Retinal pigment epithelial cell (primary cell): ENCODE data around the gene PRKN.

ENCODE experiments used
- DNase-seq: peaks from one replicate; pipeline ENCODE4 v3.0.0-alpha.2; 2010; ENCODE audit warnings: low read depth
- H3K4me3 ChIP-seq: 2 replicates; pipeline ENCODE4 v1.5.1; 2011; ENCODE audit warnings: mild to moderate bottlenecking, low read length, control low read depth, moderate library complexity
- TF ChIP-seq, protein P1 (sequence below): conservative IDR thresholded peaks from 2 replicates; pipeline ENCODE4 v1.5.1; 2011; ENCODE audit warnings: low read depth, low read length, control low read depth, inconsistent platforms

PRKN gene

DNA sequence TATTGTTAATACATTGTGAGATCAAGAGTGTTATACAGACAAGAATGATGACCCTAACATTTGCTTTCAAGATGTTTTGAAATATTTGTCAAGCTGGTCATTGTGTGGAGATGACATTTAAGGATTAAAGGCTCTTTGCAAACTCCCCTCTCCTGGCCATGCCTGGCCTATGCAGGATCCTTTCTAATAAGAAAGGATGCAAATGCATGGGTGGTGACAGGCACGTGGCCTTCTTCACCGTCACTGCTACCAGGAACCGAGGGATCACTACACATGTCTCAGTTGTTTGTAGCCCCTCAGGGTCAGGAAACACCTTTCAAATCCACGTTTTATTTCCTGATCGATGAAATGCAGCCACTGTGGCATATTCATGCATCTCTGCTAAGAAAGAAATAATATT is 419.7 kb downstream of the PRKN start:
- H3K4me3 ChIP-seq, result no peak overlapping the region
- DNase-seq, result no peak
- TF ChIP-seq, protein P1, sequence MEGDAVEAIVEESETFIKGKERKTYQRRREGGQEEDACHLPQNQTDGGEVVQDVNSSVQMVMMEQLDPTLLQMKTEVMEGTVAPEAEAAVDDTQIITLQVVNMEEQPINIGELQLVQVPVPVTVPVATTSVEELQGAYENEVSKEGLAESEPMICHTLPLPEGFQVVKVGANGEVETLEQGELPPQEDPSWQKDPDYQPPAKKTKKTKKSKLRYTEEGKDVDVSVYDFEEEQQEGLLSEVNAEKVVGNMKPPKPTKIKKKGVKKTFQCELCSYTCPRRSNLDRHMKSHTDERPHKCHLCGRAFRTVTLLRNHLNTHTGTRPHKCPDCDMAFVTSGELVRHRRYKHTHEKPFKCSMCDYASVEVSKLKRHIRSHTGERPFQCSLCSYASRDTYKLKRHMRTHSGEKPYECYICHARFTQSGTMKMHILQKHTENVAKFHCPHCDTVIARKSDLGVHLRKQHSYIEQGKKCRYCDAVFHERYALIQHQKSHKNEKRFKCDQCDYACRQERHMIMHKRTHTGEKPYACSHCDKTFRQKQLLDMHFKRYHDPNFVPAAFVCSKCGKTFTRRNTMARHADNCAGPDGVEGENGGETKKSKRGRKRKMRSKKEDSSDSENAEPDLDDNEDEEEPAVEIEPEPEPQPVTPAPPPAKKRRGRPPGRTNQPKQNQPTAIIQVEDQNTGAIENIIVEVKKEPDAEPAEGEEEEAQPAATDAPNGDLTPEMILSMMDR, result no peak

DNA sequence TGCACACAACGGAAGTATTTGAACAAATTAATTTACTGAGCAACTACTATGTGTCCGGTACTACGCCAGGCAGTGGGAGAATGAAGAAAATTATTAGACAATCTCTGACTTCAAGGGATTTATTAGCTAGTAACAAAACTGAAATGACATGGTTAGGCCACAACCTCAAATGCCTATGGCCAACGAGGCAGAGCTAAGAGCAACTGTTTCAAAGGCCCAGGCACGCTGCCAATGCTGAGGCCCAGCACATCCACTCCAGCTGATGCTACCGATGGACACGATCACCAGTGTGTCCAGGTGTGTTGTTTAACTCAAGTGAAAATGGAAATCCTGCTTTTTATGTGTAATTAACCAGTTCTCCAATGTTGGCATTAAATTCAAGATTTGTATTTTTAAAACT is 420.9 kb downstream of the PRKN start:
- no peak overlapping the region for H3K4me3 ChIP-seq
- TF ChIP-seq, protein P1, result no peak
- no peak for DNase-seq

DNA sequence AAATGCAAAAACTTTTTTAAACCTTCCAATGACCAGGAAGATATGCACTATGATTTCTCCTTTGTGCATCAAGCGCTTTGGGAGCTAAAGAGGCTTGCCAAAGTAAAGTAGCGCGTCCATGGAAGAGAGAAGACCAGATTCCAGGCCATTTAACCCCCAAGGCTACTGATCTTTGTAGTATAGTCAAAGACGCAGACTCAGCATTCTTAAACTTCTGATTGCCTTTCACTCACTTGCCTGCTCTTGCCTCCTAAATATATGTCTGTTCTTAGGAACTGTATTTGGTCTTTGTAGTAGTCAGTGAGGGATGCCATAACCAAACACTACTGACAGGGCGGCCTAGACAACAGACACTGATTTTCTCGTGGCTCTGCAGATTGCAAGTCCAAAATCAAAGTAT is 426.4 kb downstream of the PRKN start:
- no peak for DNase-seq
- no peak overlapping the region for H3K4me3 ChIP-seq
- TF ChIP-seq, protein P1, result no peak

DNA sequence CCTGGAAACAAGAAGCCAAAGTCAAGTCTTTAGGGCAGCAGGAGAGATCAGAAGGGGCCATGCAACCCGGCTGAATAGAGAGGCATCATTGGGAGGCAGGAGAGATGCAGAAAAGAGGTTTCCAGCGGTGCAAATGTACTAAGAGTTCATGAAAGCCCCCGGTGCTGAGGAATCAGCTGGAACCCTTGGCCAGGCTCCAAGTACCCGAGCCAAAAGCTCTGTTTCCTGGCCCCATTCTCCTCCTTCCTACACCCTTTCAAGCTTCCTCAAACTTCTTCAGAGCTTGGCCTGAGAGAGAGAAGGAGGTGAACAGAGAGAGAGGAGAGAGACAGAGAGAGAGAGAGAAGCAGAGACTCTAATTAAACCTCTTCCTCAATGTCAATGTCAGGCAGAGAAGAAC is 433.5 kb downstream of the PRKN start:
- TF ChIP-seq, protein P1, result no peak
- H3K4me3 ChIP-seq, result no peak overlapping the region
- no peak for DNase-seq

DNA sequence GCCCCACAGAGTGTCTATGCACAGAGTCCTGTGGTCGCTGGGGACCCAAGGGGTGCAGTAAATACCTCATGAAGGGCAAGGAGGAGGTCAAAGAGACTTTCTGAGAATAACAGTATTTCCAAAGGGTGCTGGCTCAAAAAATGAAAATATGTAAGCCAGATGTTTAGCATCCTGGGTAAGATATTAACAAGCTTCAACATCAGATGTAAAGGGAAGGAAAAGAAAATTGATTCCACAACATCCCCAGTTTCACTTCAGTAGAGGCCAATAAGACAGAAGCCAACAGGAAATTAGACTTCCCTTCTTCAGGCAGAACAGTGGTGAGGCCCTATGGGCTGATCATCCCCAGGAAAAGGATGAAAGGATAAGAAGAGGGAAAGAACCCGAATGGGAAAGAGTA is 434.7 kb downstream of the PRKN start:
- DNase-seq, result no peak
- TF ChIP-seq, protein P1, result no peak

DNA sequence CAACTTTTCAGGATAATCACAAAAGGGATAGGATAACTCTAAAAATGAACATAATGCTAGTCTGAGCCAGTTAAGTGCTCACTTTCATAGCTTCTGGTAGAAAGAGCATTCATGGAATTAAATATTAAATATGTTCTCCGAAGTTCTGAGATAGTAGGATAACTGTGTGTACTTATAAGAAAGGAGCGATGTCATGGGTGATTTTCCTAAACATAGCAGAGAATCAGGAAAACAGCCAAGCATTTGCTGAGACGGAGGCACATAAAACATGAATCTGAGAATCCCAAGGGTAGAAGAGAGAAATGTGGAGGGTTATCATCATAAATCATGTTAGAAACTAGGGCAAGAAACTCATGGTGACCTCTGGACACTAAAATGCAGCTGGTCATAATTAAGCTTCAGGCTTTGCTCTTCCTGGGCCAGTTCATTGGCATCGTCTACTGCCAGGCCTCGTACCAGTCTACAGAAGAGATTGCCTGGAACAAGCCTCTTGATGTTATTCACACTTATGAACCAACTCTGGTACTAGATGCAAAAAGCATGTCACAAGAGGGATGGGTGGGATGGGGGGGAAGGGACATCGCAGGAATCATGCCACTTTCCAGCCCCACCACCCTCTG is 436.6 kb downstream of the PRKN start:
- DNase-seq, result no peak
- no peak overlapping the region for H3K4me3 ChIP-seq
- TF ChIP-seq, protein P1, result no peak

More for the DNA sequence above, 434.7 kb downstream of the PRKN start:
- H3K4me3 ChIP-seq, result no peak overlapping the region

DNA sequence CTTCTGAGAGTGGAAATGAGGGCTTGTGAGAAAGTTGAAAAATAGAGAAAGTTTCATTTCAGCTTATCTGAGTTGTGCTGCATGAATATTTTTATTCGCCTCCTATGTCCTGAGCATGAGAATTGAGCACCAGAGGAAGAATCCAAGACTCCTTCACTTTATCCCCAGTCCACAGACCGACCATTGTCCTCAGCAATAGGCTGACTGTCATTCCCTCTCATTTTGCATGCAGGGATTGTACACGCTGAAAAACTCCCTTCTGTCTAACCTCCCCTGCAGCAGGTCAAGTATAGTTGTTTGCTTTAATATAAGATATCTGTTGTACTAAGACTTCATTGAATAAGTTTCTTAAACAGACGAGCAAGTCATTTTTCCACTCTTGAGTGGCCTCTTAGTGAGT is 437.6 kb downstream of the PRKN start:
- no peak overlapping the region for H3K4me3 ChIP-seq
- no peak for DNase-seq
- TF ChIP-seq, protein P1, result no peak
